Measurements from ENCODE around the gene VSIG2. TPM values are rescaled to one million over a fixed set of nuclear protein-coding genes. Genes with fewer than 3 reads are reported as not detected.
A peak's percentile ranks its signal among the peaks of the same experiment; 100 is the strongest.

The VSIG2 gene
- polyA plus RNA-seq, 1 donor from 2014 or later = not detected

GRCh38 chr11:124729571-124729970 is 22.5 kb downstream of the VSIG2 start:
- Mint-ChIP-seq H3K4me1 (peaks cover 16 to 17% (median 17%) of the 10 kb centered on the region in 3 donors), H3K27ac (no peak overlapping the region), H3K27me3 (peaks cover 6% of the 10 kb centered on the region), H3K4me3 (no peak overlapping the region), H3K36me3 (no peaks in the 10 kb centered on the region), H3K9me3 (no peaks in the 10 kb centered on the region)

GRCh38 chr11:124728134-124728533 is 23.9 kb downstream of the VSIG2 start:
- no peaks in the 10 kb centered on the region for H3K36me3 Mint-ChIP-seq
- peaks cover 9% of the 10 kb centered on the region for H3K27me3 Mint-ChIP-seq
- H3K4me1 Mint-ChIP-seq = peaks cover 17 to 24% (median 24%) of the 10 kb centered on the region in 3 donors
- H3K9me3 Mint-ChIP-seq = no peaks in the 10 kb centered on the region
- H3K4me3 Mint-ChIP-seq = no peak overlapping the region
- H3K27ac Mint-ChIP-seq = no peak overlapping the region

GRCh38 chr11:124727474-124727873 is 24.6 kb downstream of the VSIG2 start:
- Mint-ChIP-seq H3K9me3 (no peaks in the 10 kb centered on the region), H3K27ac (no peak overlapping the region), H3K36me3 (no peaks in the 10 kb centered on the region), H3K4me3 (no peak overlapping the region), H3K27me3 (peaks cover 14% of the 10 kb centered on the region), H3K4me1 (peaks cover 22 to 30% (median 24%) of the 10 kb centered on the region in 3 donors)

GRCh38 chr11:124725719-124726105 is 26.3 kb downstream of the VSIG2 start:
- Mint-ChIP-seq H3K27me3 (peaks cover 26% of the 10 kb centered on the region), H3K36me3 (no peaks in the 10 kb centered on the region), H3K4me3 (peak overlapping the region; percentile 46 to 91 (median 71)), H3K4me1 (peaks cover 22 to 39% (median 24%) of the 10 kb centered on the region in 3 donors), H3K27ac (peak overlapping the region in 1 of 3 donors; percentile 33), H3K9me3 (peaks cover 0 to 2% (median 0%) of the 10 kb centered on the region in 3 donors)

GRCh38 chr11:124724979-124725718 is 26.9 kb downstream of the VSIG2 start:
- Mint-ChIP-seq H3K27me3 (peaks cover 26% of the 10 kb centered on the region), H3K4me1 (peaks cover 22 to 39% (median 24%) of the 10 kb centered on the region in 3 donors), H3K9me3 (peaks cover 0 to 2% (median 0%) of the 10 kb centered on the region in 3 donors), H3K4me3 (peak overlapping the region; percentile 46 to 91 (median 71)), H3K27ac (peak overlapping the region in 1 of 3 donors; percentile 33), H3K36me3 (no peaks in the 10 kb centered on the region)

- Mint-ChIP-seq H3K27ac (no peak overlapping the region), H3K9me3 (peaks cover 0 to 2% (median 0%) of the 10 kb centered on the region in 3 donors), H3K4me3 (peak overlapping the region in 1 of 4 donors; percentile 61), H3K4me1 (peaks cover 22 to 50% (median 35%) of the 10 kb centered on the region in 3 donors), H3K36me3 (no peaks in the 10 kb centered on the region), H3K27me3 (peaks cover 52% of the 10 kb centered on the region)
Measured at GRCh38 chr11:124722176-124722575, 29.9 kb downstream of the VSIG2 start.

GRCh38 chr11:124719534-124719933 is 32.5 kb downstream of the VSIG2 start:
- Mint-ChIP-seq H3K4me3 (no peak overlapping the region), H3K9me3 (peaks cover 0 to 2% (median 0%) of the 10 kb centered on the region in 3 donors), H3K27me3 (peaks cover 54% of the 10 kb centered on the region), H3K27ac (no peak overlapping the region), H3K4me1 (peaks cover 6 to 33% (median 18%) of the 10 kb centered on the region in 3 donors), H3K36me3 (no peaks in the 10 kb centered on the region)

GRCh38 chr11:124718801-124719200 is 33.3 kb downstream of the VSIG2 start:
- peaks cover 5 to 27% (median 11%) of the 10 kb centered on the region in 3 donors for H3K4me1 Mint-ChIP-seq
- H3K4me3 Mint-ChIP-seq = peak overlapping the region in 1 of 4 donors; percentile 33
- H3K27me3 Mint-ChIP-seq = peaks cover 53% of the 10 kb centered on the region
- H3K36me3 Mint-ChIP-seq = no peaks in the 10 kb centered on the region
- H3K9me3 Mint-ChIP-seq = peaks cover 0 to 2% (median 0%) of the 10 kb centered on the region in 3 donors
- H3K27ac Mint-ChIP-seq = no peak overlapping the region

GRCh38 chr11:124717786-124718651 is 34.0 kb downstream of the VSIG2 start:
- Mint-ChIP-seq H3K27ac (no peak overlapping the region), H3K27me3 (peaks cover 51% of the 10 kb centered on the region), H3K9me3 (peaks cover 0 to 2% (median 0%) of the 10 kb centered on the region in 3 donors)

GRCh38 chr11:124717421-124717785 is 34.7 kb downstream of the VSIG2 start:
- Mint-ChIP-seq H3K9me3 (peaks cover 0 to 2% (median 0%) of the 10 kb centered on the region in 3 donors), H3K4me3 (peak overlapping the region in 2 of 4 donors; percentile 20 to 88), H3K36me3 (peaks cover 2% of the 10 kb centered on the region), H3K4me1 (peaks cover 0 to 20% (median 11%) of the 10 kb centered on the region in 3 donors), H3K27ac (no peak overlapping the region), H3K27me3 (peaks cover 45% of the 10 kb centered on the region)

More at GRCh38 chr11:124717786-124718651, 34.0 kb downstream of the VSIG2 start:
- peak overlapping the region in 3 of 4 donors; percentile 22 to 88 (median 58) for H3K4me3 Mint-ChIP-seq
- peaks cover 4 to 26% (median 11%) of the 10 kb centered on the region in 3 donors for H3K4me1 Mint-ChIP-seq
- H3K36me3 Mint-ChIP-seq = peaks cover 2% of the 10 kb centered on the region

- Mint-ChIP-seq H3K27ac (no peak overlapping the region), H3K4me3 (peak overlapping the region in 1 of 4 donors; percentile 77), H3K9me3 (no peaks in the 10 kb centered on the region), H3K36me3 (peaks cover 2% of the 10 kb centered on the region), H3K27me3 (peaks cover 38% of the 10 kb centered on the region), H3K4me1 (peaks cover 0 to 13% (median 11%) of the 10 kb centered on the region in 3 donors)
Measured at GRCh38 chr11:124716591-124716990, 35.5 kb downstream of the VSIG2 start.

- H3K27ac Mint-ChIP-seq = no peak overlapping the region
- no peak overlapping the region for H3K4me3 Mint-ChIP-seq
- H3K36me3 Mint-ChIP-seq = peaks cover 4% of the 10 kb centered on the region
- peaks cover 9% of the 10 kb centered on the region for H3K27me3 Mint-ChIP-seq
- peaks cover 2 to 6% (median 3%) of the 10 kb centered on the region in 3 donors for H3K9me3 Mint-ChIP-seq
- peaks cover 0 to 1% (median 0%) of the 10 kb centered on the region in 3 donors for H3K4me1 Mint-ChIP-seq
Measured at GRCh38 chr11:124712392-124712791, 39.7 kb downstream of the VSIG2 start.

GRCh38 chr11:124707829-124708228 is 44.2 kb downstream of the VSIG2 start:
- Mint-ChIP-seq H3K36me3 (peaks cover 5% of the 10 kb centered on the region), H3K4me1 (no peaks in the 10 kb centered on the region), H3K27me3 (no peaks in the 10 kb centered on the region), H3K9me3 (peaks cover 2 to 8% (median 4%) of the 10 kb centered on the region in 3 donors), H3K4me3 (no peak overlapping the region), H3K27ac (no peak overlapping the region)

- peaks cover 0 to 3% (median 0%) of the 10 kb centered on the region in 3 donors for H3K4me1 Mint-ChIP-seq
- no peaks in the 10 kb centered on the region for H3K36me3 Mint-ChIP-seq
- H3K27me3 Mint-ChIP-seq = peaks cover 2% of the 10 kb centered on the region
- H3K27ac Mint-ChIP-seq = no peak overlapping the region
- H3K9me3 Mint-ChIP-seq = peaks cover 3 to 6% (median 4%) of the 10 kb centered on the region in 3 donors
- no peak overlapping the region for H3K4me3 Mint-ChIP-seq
Measured at GRCh38 chr11:124700028-124700427, 52.0 kb downstream of the VSIG2 start.

GRCh38 chr11:124699547-124699946 is 52.5 kb downstream of the VSIG2 start:
- H3K4me1 Mint-ChIP-seq = peaks cover 0 to 3% (median 0%) of the 10 kb centered on the region in 3 donors
- no peaks in the 10 kb centered on the region for H3K36me3 Mint-ChIP-seq
- H3K9me3 Mint-ChIP-seq = peaks cover 3 to 6% (median 4%) of the 10 kb centered on the region in 3 donors
- H3K27me3 Mint-ChIP-seq = peaks cover 2% of the 10 kb centered on the region
- no peak overlapping the region for H3K27ac Mint-ChIP-seq
- H3K4me3 Mint-ChIP-seq = no peak overlapping the region
